ENCODE data around the gene PDK1.
"Not testable (repeated sequence)": the region's sequence is repeated elsewhere in the genome, so short reads cannot be mapped to it uniquely, and the experiment has no call there.

DNA sequence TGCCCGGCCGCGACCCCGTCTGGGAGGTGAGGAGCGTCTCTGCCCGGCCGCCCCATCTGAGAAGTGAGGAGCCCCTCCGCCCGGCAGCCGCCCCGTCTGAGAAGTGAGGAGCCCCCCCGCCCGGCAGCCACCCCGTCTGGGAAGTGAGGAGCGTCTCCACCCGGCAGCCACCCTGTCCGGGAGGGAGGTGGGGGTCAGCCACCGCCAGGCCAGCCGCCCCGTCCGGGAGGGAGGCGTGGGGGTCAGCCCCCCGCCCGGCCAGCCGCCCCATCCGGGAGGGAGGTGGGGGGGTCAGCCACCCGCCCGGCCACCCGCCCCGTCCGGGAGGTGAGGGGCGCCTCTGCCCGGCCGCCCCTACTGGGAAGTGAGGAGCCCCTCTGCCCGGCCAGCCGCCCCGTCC, 18.0 kb upstream of the PDK1 start:
- TF ChIP-seq CTCF (IDR thresholded peaks at IDR 0.05; ENCODE audit: borderline replicate concordance, extremely low read depth, low read length, poor library complexity, severe bottlenecking); EZH2 (IDR thresholded peaks at IDR 0.05; ENCODE audit: borderline replicate concordance, low read depth, low read length, severe bottlenecking): not testable (repeated sequence)
